ENCODE data around the gene ATP9A.

Gene ATP9A

DNA sequence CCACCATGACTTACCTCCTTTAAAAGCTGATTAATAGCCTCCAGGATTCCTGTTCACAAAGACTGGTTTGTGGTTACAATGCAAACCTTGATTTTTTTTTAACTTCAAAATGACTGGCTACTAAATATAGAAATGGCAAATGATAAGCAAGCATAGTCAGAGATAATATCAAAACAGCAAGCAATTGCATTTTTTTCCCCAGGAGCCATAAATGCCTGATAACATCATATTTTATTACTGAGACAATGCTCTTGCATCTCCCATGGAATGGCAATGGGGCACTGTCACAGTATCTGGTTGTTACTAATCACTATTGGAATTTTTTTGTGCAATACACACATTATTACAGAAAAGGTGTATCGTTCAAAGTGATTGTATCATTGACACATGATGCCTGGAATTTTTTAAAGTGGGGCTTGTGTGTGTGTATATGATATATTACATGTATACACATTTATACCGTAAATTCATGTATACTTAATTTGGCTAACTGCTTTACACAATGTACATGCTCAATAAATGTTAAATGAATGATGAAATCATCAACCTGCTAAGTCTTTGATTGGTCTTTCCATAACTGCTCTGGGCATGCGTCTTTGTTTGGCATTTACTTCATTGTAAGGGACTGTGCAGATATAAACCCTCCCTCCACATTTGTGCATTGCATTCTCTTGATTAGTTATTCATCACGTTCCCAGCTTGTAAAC is 35.1 kb upstream of the ATP9A start:
- Histone ChIP-seq H3K4me1 (ENCODE audit: control insufficient read depth, insufficient read depth, low read length) (no peaks in the 10 kb centered on the region), H3K9me3 (ENCODE audit: control insufficient read depth, insufficient read depth, low read length) (no peaks in the 10 kb centered on the region), H3K27ac (ENCODE audit: low read length) (no peak overlapping the region), H3K36me3 (ENCODE audit: control insufficient read depth, insufficient read depth, low read length) (no peaks in the 10 kb centered on the region), H3K4me3 (ENCODE audit: low read length) (no peak overlapping the region), H3K27me3 (ENCODE audit: control insufficient read depth, insufficient read depth, low read length) (no peaks in the 10 kb centered on the region)
- no peak for DNase-seq (ENCODE audit: low read depth, low spot score)
- no CpG with 5 or more reads among the region's 4 CpGs for WGBS (ENCODE audit: insufficient coverage, insufficient read length)

GRCh38 chr20:51802170-51802751 is 34.1 kb upstream of the ATP9A start, which contains the start of gene SALL4:
TSS of gene SALL4 (minus strand) at chr20:51802521. CDS start at chr20:51802408, 113 bp downstream.
- DNase-seq (ENCODE audit: low read depth, low spot score), result peak; percentile 96

GRCh38 chr20:51801823-51802123 is 33.6 kb upstream of the ATP9A start:
- Histone ChIP-seq H3K4me1 (ENCODE audit: control insufficient read depth, insufficient read depth, low read length) (no peaks in the 10 kb centered on the region; the same call in 1 of the 2 replicates), H3K27ac (ENCODE audit: low read length) (no peak overlapping the region), H3K27me3 (ENCODE audit: control insufficient read depth, insufficient read depth, low read length) (no peaks in the 10 kb centered on the region), H3K36me3 (ENCODE audit: control insufficient read depth, insufficient read depth, low read length) (no peaks in the 10 kb centered on the region), H3K4me3 (ENCODE audit: low read length) (peak overlapping the region; percentile 87), H3K9me3 (ENCODE audit: control insufficient read depth, insufficient read depth, low read length) (no peaks in the 10 kb centered on the region)
- no peak for DNase-seq (ENCODE audit: low read depth, low spot score)
- WGBS (ENCODE audit: insufficient coverage, insufficient read length), result no CpG with 5 or more reads among the region's 8 CpGs

More at GRCh38 chr20:51802170-51802751, 34.1 kb upstream of the ATP9A start, which contains the start of gene SALL4:
- H3K27me3 ChIP-seq (ENCODE audit: control insufficient read depth, insufficient read depth, low read length), result no peaks in the 10 kb centered on the region
- WGBS (ENCODE audit: insufficient coverage, insufficient read length), result no CpG with 5 or more reads among the region's 44 CpGs
- peak within 1 kb of the TSS; percentile 87 for H3K4me3 ChIP-seq (ENCODE audit: low read length)
- H3K36me3 ChIP-seq (ENCODE audit: control insufficient read depth, insufficient read depth, low read length), result no peaks in the 10 kb centered on the region
- H3K27ac ChIP-seq (ENCODE audit: low read length), result no peak within 1 kb of the TSS
- no peaks in the 10 kb centered on the region; the same call in 1 of the 2 replicates for H3K4me1 ChIP-seq (ENCODE audit: control insufficient read depth, insufficient read depth, low read length)
- no peaks in the 10 kb centered on the region for H3K9me3 ChIP-seq (ENCODE audit: control insufficient read depth, insufficient read depth, low read length)

DNA sequence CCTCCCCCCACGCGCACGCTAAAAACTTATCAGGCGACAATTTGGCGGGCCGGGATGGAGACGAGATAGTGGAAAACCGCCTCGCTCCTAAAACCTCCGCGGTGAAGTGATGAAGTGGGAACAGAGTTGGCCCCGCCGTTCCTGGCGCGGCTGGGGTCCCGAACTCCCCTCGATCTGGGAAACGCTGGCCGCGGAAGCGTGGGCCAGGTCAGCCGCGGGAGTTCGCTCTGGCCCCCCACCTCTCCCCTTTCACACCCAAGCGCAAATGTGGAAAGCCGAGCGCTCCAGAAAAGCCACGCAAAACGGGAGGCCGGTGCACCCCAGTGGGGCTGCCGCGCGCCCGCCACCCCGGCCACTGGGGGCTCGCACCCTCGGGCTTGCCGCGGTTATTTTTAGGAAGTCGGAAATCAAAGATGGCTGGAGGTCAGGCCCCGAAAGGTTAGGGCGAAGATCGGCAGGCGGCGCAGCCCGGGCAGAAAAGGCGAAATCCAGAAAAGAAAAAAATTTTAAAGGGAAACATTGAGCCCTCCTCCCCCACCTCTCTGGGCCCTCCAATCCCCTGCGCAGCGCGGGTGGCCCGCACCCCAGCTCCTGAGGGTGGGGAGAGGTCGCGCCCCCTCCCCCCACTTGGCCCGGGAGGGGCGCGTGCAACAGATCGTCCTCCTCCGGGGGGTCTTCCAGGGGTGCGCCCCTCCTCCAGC is 33.1 kb upstream of the ATP9A start:
- Histone ChIP-seq H3K36me3 (ENCODE audit: control insufficient read depth, insufficient read depth, low read length) (no peaks in the 10 kb centered on the region), H3K4me3 (ENCODE audit: low read length) (peak overlapping the region; percentile 87), H3K27me3 (ENCODE audit: control insufficient read depth, insufficient read depth, low read length) (no peaks in the 10 kb centered on the region), H3K9me3 (ENCODE audit: control insufficient read depth, insufficient read depth, low read length) (no peaks in the 10 kb centered on the region), H3K27ac (ENCODE audit: low read length) (no peak overlapping the region), H3K4me1 (ENCODE audit: control insufficient read depth, insufficient read depth, low read length) (no peaks in the 10 kb centered on the region; the same call in 1 of the 2 replicates)
- WGBS (ENCODE audit: insufficient coverage, insufficient read length), result no CpG with 5 or more reads among the region's 59 CpGs
- DNase-seq (ENCODE audit: low read depth, low spot score), result no peak

DNA sequence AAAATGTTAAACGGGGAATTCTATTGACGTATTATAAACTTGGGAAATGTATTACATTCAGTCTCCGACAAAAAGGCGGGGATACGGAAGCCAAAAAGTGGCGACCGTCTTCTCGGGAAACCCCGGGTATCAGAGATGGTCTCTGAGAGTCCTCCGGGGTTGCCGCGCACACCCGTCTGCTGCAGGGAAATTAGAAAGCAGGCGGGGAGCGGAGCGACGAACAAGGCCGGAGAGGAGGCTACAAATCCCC is 32.6 kb upstream of the ATP9A start:
- Histone ChIP-seq H3K27me3 (ENCODE audit: control insufficient read depth, insufficient read depth, low read length) (no peaks in the 10 kb centered on the region), H3K4me3 (ENCODE audit: low read length) (peak overlapping the region; percentile 87), H3K36me3 (ENCODE audit: control insufficient read depth, insufficient read depth, low read length) (no peaks in the 10 kb centered on the region), H3K9me3 (ENCODE audit: control insufficient read depth, insufficient read depth, low read length) (no peaks in the 10 kb centered on the region), H3K27ac (ENCODE audit: low read length) (no peak overlapping the region), H3K4me1 (ENCODE audit: control insufficient read depth, insufficient read depth, low read length) (no peaks in the 10 kb centered on the region; the same call in 1 of the 2 replicates)
- no CpG with 5 or more reads among the region's 18 CpGs for whole genome bisulfite sequencing (ENCODE audit: insufficient coverage, insufficient read length)
- no peak for DNase-seq (ENCODE audit: low read depth, low spot score)

DNA sequence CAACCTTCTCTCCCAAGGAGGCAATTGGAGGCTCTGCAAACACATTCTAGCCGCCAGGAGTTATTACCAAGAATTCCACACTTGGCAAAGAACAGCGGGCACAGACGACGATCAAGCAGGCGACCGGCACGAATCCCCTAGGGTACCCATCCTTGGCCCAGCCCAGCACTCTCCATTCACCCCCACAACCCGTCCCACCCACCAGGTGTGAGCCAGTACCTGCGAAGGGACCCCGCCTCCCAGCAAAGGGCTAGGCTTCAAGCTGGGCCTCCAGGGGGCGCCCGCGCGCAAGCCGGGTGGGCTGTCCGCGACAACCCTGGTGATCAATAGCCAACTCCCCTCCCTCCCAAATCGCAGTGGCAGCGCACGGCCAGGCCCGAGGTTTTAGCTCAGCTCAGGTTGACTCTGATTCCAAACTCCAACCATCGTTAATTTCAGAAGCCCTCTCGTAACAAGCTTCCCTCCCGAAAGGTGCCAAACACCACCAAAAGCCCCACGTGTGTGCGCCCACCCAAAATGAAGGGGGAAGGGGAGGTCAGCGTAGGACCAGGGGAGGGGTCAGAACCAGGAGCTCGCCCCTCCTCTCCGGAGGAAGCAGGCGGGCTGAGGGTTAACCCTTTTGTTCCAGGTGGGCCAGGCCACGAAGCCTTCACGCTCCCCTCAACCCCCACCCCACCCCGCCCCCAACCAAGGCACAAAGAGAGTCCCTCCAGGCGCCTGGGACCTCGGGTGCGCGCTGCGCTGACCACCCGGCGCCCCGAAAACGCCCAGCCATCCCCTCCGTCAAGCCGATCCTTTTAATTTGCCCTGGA is 32.1 kb upstream of the ATP9A start:
- H3K27me3 ChIP-seq (ENCODE audit: control insufficient read depth, insufficient read depth, low read length), result no peaks in the 10 kb centered on the region
- H3K36me3 ChIP-seq (ENCODE audit: control insufficient read depth, insufficient read depth, low read length), result no peaks in the 10 kb centered on the region
- no CpG with 5 or more reads among the region's 44 CpGs for WGBS (ENCODE audit: insufficient coverage, insufficient read length)
- peak overlapping the region; percentile 87 for H3K4me3 ChIP-seq (ENCODE audit: low read length)
- DNase-seq (ENCODE audit: low read depth, low spot score), result peak; percentile 79
- H3K27ac ChIP-seq (ENCODE audit: low read length), result no peak overlapping the region
- H3K9me3 ChIP-seq (ENCODE audit: control insufficient read depth, insufficient read depth, low read length), result no peaks in the 10 kb centered on the region
- no peaks in the 10 kb centered on the region; the same call in 1 of the 2 replicates for H3K4me1 ChIP-seq (ENCODE audit: control insufficient read depth, insufficient read depth, low read length)

- no CpG with 5 or more reads among the region's 10 CpGs for WGBS (ENCODE audit: insufficient coverage, insufficient read length)
- H3K4me3 ChIP-seq (ENCODE audit: low read length), result peak overlapping the region; percentile 87; the same call in 1 of the 2 replicates
These were observed 31.2 kb upstream of the ATP9A start for GRCh38 chr20:51799401-51799860.

DNA sequence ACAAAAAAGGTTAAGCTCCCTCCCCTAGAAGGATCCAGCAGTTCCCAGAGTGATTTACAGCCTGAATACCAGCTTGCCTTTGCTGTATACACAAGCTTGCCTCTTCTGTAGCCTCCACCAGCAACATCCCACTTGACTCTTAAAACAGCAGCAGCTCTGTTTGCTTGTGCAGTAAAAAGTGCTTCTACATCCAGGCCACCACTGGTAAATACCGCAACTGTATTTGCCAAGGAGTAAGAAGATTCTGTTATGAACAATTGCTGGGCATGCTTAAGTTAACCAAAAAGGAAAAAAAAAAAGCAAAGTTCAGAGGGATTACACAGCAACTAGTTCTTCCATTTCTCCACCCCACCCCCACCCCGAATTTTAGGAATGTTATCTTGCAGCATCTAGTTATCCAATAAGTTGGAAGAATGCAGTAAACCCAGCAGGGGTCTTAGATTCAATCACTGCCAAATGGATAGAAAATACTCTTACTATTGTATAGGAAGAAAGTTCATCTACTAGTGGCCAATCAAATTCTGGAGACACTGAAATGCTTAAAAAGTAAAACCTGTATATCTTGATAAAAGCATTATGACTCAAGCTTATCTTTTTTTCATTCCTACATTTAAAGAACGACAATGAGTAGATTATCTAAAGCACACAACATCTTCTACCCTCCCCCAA is 29.3 kb upstream of the ATP9A start:
- H3K36me3 ChIP-seq (ENCODE audit: control insufficient read depth, insufficient read depth, low read length), result 0 out of 2 replicates have a peak, but pooled peaks cover 2% of the 10 kb centered on the region
- no peak overlapping the region; the same call in 1 of the 2 replicates for H3K4me3 ChIP-seq (ENCODE audit: low read length)
- no peaks in the 10 kb centered on the region for H3K9me3 ChIP-seq (ENCODE audit: control insufficient read depth, insufficient read depth, low read length)
- no peak for DNase-seq (ENCODE audit: low read depth, low spot score)
- no peaks in the 10 kb centered on the region; the same call in 1 of the 2 replicates for H3K4me1 ChIP-seq (ENCODE audit: control insufficient read depth, insufficient read depth, low read length)
- no peak overlapping the region for H3K27ac ChIP-seq (ENCODE audit: low read length)
- no CpG with 5 or more reads among the region's 3 CpGs for WGBS (ENCODE audit: insufficient coverage, insufficient read length)
- no peaks in the 10 kb centered on the region for H3K27me3 ChIP-seq (ENCODE audit: control insufficient read depth, insufficient read depth, low read length)

More at GRCh38 chr20:51799401-51799860, 31.2 kb upstream of the ATP9A start:
- no peak for DNase-seq (ENCODE audit: low read depth, low spot score)
- H3K27ac ChIP-seq (ENCODE audit: low read length), result peak overlapping the region; percentile 87
- H3K9me3 ChIP-seq (ENCODE audit: control insufficient read depth, insufficient read depth, low read length), result no peaks in the 10 kb centered on the region
- no peaks in the 10 kb centered on the region for H3K27me3 ChIP-seq (ENCODE audit: control insufficient read depth, insufficient read depth, low read length)
- no peaks in the 10 kb centered on the region; the same call in 1 of the 2 replicates for H3K4me1 ChIP-seq (ENCODE audit: control insufficient read depth, insufficient read depth, low read length)
- 0 out of 2 replicates have a peak, but pooled peaks cover 2% of the 10 kb centered on the region for H3K36me3 ChIP-seq (ENCODE audit: control insufficient read depth, insufficient read depth, low read length)

- no peaks in the 10 kb centered on the region for H3K27me3 ChIP-seq (ENCODE audit: control insufficient read depth, insufficient read depth, low read length)
- H3K4me1 ChIP-seq (ENCODE audit: control insufficient read depth, insufficient read depth, low read length), result no peaks in the 10 kb centered on the region; the same call in 1 of the 2 replicates
- no CpG with 5 or more reads among the region's 3 CpGs for WGBS (ENCODE audit: insufficient coverage, insufficient read length)
- H3K4me3 ChIP-seq (ENCODE audit: low read length), result no peak overlapping the region
- peaks cover 11% of the 10 kb centered on the region for H3K36me3 ChIP-seq (ENCODE audit: control insufficient read depth, insufficient read depth, low read length)
- no peak overlapping the region for H3K27ac ChIP-seq (ENCODE audit: low read length)
- no peak for DNase-seq (ENCODE audit: low read depth, low spot score)
- no peaks in the 10 kb centered on the region for H3K9me3 ChIP-seq (ENCODE audit: control insufficient read depth, insufficient read depth, low read length)
These were observed 28.1 kb upstream of the ATP9A start for GRCh38 chr20:51796340-51796739.

Data from iPS DF 6.9 (cell line).